HFF-Myc (cell line): ENCODE data around the gene KIAA0586.

Experiments
- DNase-seq: peaks from one replicate; pipeline ENCODE4 v3.0.0-alpha.2; 2011; ENCODE audit warnings: low read depth; ENCODE audit errors: extremely low read depth
- H3K4me3 ChIP-seq: replicated peaks from 2 replicates; pipeline ENCODE4 v1.5.1; 2011; ENCODE audit warnings: low read depth, mild to moderate bottlenecking, control low read depth, low read length
- TF ChIP-seq, protein P1 (sequence below): IDR thresholded peaks from 2 replicates; pipeline ENCODE4 v1.5.1; 2012; ENCODE audit warnings: mild to moderate bottlenecking, low read depth, low read length, control low read depth; ENCODE audit errors: missing control alignments

KIAA0586 gene

DNA sequence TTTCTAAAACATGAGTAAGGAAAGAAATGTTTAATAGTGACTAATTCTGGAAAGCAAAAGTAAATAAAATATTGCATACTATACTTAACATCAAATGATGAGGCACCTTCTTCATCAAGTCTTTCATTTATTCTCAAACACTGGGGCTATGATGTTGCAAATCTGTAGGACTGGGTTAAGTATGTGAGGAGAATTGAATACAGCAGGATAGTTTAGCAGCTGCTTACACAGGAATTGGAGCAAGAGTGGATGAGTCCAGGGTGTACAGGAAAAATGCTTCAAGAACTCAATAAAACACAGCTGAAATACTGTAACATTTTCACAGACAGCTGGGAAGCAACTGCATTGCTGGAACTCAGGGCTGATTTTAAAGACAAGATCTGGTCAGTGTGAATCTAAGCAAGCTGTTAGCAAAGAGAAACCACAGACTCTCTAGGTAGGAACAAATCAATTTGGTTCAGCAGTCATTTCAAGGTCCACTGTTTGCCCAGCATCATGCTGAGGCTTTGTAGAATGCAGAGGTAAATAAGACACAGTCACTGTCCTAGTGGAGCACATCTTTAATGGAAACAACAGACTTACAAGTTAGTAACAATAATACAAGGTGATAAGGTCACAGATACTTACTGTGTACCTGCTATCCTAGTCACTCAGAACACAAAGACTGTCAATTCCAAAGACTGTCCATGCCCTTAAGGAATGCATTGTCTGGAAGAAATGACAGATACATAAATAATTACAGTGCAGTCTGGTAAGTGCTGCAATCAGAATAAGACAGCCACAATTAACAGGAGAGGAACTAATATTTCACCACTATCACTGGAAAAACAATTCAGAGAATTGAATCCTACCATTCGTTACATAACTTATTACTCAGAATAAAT, 113.5 kb downstream of the KIAA0586 start:
- no peak overlapping the region for H3K4me3 ChIP-seq
- no peak for DNase-seq
- TF ChIP-seq, protein P1, sequence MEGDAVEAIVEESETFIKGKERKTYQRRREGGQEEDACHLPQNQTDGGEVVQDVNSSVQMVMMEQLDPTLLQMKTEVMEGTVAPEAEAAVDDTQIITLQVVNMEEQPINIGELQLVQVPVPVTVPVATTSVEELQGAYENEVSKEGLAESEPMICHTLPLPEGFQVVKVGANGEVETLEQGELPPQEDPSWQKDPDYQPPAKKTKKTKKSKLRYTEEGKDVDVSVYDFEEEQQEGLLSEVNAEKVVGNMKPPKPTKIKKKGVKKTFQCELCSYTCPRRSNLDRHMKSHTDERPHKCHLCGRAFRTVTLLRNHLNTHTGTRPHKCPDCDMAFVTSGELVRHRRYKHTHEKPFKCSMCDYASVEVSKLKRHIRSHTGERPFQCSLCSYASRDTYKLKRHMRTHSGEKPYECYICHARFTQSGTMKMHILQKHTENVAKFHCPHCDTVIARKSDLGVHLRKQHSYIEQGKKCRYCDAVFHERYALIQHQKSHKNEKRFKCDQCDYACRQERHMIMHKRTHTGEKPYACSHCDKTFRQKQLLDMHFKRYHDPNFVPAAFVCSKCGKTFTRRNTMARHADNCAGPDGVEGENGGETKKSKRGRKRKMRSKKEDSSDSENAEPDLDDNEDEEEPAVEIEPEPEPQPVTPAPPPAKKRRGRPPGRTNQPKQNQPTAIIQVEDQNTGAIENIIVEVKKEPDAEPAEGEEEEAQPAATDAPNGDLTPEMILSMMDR, result no peak

DNA sequence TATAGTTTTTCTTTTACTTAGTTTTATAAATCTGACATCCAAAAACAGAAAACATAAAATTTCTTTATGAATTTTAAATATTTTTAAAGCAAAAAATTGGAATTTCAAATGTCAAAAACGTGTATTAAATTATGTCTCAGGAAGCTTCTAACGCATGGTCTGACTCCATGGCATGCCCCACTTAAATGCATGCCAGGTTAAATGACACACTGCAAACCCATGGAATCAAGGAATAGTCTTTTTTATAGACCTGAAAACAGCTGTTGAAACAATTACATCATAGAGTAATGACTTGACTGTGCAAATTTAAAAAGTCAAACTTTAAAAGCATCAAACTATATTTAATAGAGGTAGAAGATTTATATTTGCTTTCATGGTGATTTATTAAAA, 114.1 kb downstream of the KIAA0586 start:
- TF ChIP-seq, protein P1, result no peak
- no peak for DNase-seq
- no peak overlapping the region for H3K4me3 ChIP-seq

DNA sequence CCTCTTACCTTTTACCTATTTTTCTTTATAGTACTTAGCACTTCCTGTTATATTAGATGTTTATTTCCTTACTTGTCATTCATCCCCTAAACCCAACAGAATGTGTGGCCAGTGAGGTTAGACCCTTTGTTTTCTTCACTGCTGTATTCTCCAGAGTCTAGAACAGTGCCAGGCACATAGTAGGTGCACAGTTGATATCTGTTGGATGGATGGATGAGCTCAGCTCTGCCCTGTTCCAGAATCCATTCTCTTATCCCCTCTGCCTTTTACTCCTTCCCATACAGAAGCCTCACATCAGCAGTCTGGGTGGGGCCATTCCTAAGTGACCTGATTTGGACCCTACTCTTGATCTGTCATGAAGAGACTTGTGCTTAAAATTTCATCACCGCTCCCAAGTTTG, 115.7 kb downstream of the KIAA0586 start:
- no peak for DNase-seq
- H3K4me3 ChIP-seq, result no peak overlapping the region
- TF ChIP-seq, protein P1, result no peak

DNA sequence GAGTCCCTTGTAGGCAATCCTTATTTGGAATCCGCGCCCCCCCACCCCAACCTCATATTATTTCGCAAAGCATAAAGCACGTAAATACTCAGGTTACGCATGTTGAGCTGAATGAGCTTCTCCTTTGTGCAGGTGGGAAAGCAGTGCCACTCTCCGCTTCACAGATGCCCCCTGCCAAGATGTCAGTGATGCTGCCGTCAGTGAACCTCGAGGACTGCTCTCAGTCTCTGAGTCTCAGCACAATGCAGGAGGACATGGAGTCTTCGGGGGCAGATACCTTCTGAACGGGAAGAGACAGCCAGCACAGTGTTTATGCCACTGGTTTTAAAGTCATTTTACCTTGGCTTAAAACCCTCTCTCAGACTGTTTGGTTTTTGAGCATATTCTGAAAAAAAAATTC, 120.1 kb downstream of the KIAA0586 start:
- no peak overlapping the region for H3K4me3 ChIP-seq
- DNase-seq, result no peak
- TF ChIP-seq, protein P1, result no peak

DNA sequence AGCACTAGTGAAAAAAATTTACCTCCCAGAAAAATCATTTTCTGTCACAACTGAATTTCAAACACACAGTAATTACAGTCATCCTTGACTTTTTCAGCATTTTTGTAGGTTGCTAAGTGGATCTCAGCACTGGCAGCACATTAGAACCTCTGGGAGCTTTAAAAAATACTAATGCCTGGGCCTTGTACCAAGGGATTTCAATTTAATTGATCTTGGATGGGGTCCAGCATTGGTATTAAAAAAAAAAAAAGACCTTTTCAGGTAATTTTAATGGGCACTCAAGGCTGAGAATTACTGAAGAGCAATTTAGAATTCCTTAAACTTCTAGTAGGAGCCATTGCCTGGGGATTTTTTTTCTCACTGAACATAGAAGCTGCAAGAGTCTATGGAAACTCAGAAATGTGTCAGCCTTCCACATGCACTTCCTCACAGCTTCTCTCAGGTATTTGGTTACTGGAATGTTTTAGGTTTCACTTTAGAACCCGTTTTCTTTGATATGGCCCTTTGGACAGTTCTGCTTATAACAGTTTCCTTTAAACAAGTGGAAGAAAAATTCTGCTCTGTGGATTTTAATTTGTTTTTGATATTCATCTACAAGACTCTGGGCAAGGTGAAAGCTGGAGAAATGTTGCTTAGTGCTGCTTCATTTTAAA, 121.7 kb downstream of the KIAA0586 start:
- DNase-seq, result no peak
- no peak overlapping the region for H3K4me3 ChIP-seq
- TF ChIP-seq, protein P1, result no peak

DNA sequence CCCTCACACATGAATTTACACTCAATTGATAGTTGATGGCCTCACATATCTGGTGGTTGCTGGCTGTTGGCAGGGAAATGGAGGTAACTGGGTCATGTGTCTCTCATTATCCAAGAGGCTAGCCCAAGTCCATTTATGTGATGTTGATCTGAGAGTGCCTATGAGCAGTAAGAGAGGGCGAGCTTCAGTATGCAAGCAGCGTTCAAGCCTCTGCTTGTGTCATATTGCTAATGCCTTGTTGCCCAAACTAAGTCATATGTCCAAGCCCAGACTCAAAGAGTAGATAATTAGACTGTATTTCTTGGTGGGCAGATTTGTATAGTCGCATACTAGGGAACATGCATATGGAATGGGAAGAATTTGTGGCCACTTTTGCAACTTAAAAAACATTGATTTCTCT, 126.4 kb downstream of the KIAA0586 start:
- TF ChIP-seq, protein P1, result no peak
- DNase-seq, result no peak
- H3K4me3 ChIP-seq, result no peak overlapping the region
